Measurements from ENCODE around the gene CGRRF1.

The CGRRF1 gene

DNA sequence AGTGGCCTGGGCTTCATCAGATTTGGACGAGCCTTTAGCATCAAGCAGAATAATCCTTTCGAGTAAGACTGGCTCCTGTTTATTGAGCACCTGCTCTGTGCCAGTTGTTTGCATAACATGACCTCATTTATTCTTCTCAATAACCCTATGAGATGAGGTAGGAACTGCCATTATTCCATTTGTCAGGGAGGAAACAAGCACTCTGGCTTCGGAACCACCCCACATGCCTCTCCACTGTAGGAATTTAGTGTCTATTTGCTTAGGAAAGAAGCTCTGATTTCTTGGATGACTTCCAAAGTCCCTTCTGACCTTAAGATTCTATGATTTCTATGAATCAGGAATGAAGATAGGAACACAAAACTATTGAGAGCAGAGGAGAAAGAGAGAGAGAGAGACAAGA, 68.3 kb downstream of the CGRRF1 start:
- no peak for DNase-seq (ENCODE audit: low spot score)

GRCh38 chr14:54579621-54580020, 69.9 kb downstream of the CGRRF1 start:
- DNase-seq (ENCODE audit: low spot score), result no peak

- no peak for DNase-seq (ENCODE audit: low spot score)
Measured at GRCh38 chr14:54580933-54581332, 71.2 kb downstream of the CGRRF1 start.

DNA sequence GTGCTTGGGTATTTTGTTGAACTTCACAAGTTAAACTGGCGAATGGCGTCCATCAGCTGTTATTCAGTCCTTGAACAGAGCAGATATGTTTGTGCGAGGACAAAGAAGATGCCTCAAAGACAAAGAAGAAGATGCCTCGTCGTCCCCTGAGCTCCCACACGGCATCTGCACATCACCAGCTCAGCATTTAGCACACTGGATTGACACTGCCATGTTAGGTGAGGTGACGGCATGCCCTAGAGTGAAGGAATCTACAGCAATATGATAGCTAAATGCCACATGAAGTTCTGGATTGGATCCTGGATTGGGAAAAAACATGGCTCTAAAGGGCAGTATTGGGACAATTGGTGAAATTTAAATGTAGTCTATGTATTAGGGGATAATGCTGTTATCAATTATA, 72.6 kb downstream of the CGRRF1 start:
- no peak for DNase-seq (ENCODE audit: low spot score)

DNA sequence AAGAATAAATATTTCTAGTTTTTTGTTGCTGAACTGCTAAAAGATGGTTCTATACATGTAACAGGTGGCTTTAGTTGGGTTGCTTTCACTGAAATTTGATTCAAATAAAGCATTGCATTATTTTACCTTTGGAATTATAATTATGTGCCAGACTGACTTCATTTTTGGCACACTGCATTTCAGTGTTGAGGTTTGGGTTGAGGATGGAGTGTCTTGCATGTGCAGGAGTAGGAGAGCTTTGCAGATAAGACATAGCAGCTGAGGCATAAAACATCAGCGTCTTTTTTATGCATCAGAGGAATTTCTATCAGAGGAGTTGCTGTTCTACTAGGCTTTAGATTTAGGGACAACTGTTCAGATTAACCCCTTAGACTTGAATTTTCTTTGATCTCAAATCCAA, 74.4 kb downstream of the CGRRF1 start:
- DNase-seq (ENCODE audit: low spot score), result no peak

DNA sequence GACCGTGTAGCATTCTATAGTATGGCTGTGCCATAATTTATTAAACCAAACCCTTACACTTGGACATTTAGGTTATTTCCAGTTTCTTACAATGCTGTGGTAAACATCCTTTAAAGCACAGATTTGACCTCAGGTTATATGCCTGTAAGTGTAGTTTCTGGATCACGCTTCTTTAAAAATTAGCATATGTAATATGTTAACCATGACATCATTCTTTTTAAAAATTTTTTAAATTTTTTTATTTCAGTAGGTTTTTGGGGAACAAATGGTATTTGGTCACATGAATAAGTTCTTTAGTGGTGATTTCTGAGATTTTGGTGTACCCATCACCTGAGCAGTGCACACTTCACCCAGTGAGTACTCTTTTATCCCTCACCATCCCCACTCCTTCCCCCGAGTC, 75.5 kb downstream of the CGRRF1 start:
- DNase-seq (ENCODE audit: low spot score), result no peak

All from hematopoietic multipotent progenitor cell treated with erythropoietin and hydrocortisone succinate and interleukin-3 and kit ligand, for 15 days (in vitro differentiated cells).